Measurements from ENCODE around the gene OR52B6.
"Not testable (repeated sequence)": the region's sequence is repeated elsewhere in the genome, so short reads cannot be mapped to it uniquely, and the experiment has no call there.

The OR52B6 gene

GRCh38 chr11:5596607-5597201 lies 16.0 kb downstream of the OR52B6 start, which contains the start of gene TRIM6:
Gene TRIM6 (plus strand): TSS chr11:5596637. CDS start chr11:5596898, 261 bp downstream.
- no peak for DNase-seq (ENCODE audit: low spot score)

GRCh38 chr11:5597953-5598352 lies 17.3 kb downstream of the OR52B6 start:
- DNase-seq (ENCODE audit: low spot score) = no peak

GRCh38 chr11:5600374-5600851 lies 19.7 kb downstream of the OR52B6 start:
- peak; percentile 61 for DNase-seq (ENCODE audit: low spot score)

DNA sequence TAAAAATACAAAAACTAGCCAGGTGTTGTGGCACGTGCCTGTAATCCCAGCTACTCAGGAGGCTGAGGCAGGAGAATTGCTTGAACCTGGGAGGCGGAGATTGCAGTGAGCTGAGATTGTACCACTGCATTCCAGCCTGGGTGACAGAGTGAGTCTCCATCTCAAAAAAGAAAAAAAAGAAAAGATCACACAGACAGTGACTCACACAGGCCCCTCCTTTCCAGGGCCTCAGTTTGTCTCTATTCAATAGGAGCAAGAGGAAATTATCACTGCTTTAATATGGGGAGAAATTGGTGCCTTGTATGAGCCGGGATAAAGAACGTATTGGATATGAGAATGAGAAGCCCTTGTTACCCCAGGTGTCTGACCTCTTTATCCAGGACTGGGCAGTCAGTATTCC lies 22.1 kb downstream of the OR52B6 start:
- not testable (repeated sequence) for DNase-seq (ENCODE audit: low spot score)

GRCh38 chr11:5603326-5603725 lies 22.6 kb downstream of the OR52B6 start:
- DNase-seq (ENCODE audit: low spot score) = no peak

- DNase-seq (ENCODE audit: low spot score) = no peak
These were observed 24.2 kb downstream of the OR52B6 start for GRCh38 chr11:5604896-5605295.

- no peak for DNase-seq (ENCODE audit: low spot score)
These were observed 25.2 kb downstream of the OR52B6 start for GRCh38 chr11:5605849-5606248.

- no peak for DNase-seq (ENCODE audit: low spot score)
These were observed 28.1 kb downstream of the OR52B6 start for GRCh38 chr11:5608808-5609207.

- DNase-seq (ENCODE audit: low spot score) = no peak
These were observed 29.8 kb downstream of the OR52B6 start for GRCh38 chr11:5610446-5610845.

- DNase-seq (ENCODE audit: low spot score) = no peak
These were observed 30.9 kb downstream of the OR52B6 start for GRCh38 chr11:5611627-5612026.

- DNase-seq (ENCODE audit: low spot score) = no peak
These were observed 38.1 kb downstream of the OR52B6 start for GRCh38 chr11:5618807-5619206.

GRCh38 chr11:5620651-5621521 lies 40.2 kb downstream of the OR52B6 start:
- no peak for DNase-seq (ENCODE audit: low spot score)

- DNase-seq (ENCODE audit: low spot score) = no peak
These were observed 40.9 kb downstream of the OR52B6 start for GRCh38 chr11:5621580-5621979.

DNA sequence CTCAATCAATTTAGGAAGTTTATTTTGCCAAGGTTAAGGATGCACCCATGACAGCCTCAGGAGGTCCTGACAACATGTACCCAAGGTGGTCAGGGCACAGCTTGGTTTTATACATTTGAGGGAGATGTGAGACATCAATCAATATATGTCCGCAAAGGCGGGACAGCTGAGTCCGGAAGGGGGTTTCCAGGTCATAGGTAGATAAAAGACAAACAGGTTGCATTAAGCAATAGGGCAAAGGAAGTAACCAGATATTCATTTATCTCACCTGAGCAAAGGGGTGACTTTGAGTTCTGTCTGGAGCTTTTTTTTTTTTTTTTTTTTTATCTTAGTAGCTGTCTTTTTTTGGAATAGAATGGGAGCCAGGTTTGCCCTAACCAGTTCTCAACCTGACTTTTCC lies 42.1 kb downstream of the OR52B6 start:
- DNase-seq (ENCODE audit: low spot score) = no peak

DNA sequence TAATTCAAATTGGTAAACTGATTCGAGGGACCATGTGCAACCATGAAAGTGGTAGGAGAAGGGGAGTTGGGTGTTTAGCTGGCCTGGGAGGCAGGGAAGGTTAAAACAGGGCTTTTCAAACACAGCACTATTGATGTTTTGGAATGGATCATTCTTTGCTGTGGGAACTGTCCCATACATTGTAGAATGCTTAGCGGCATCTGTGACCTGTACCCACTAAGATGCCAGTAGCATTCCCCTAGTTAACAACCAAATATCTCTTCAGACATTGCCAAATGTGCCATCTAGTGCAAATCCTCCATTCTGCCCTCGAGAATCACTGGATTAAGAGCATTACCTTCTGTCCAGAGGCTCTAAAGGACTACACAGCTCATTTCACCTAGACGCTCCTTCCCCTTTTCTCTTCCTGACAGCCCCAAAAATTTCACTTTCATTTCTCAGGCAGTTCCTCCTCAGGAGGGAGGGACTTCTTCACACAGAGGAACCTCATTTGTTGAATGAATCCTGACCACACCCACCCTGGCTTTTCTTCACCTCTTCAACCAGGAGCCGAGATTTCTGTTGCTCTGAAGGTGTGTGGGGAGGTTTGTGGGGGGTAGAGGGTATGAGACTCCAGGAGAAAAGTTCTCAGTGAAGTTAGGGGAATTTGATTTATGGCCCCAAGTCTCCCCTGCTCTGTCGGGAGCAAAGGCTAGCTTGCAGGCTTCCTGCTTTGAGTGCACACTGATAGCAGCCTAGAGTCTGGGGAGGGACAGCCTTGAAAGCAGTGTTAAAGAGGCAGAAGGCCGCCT lies 44.0 kb downstream of the OR52B6 start, which contains the start of gene TRIM34:
Gene TRIM34 (plus strand): TSS at position 513 of the 791 bp plus-strand sequence. CDS start 7,331 bp downstream, outside the sequence.
- peak; percentile 77 for DNase-seq (ENCODE audit: low spot score)

GRCh38 chr11:5625281-5625680 lies 44.6 kb downstream of the OR52B6 start:
- DNase-seq (ENCODE audit: low spot score) = no peak

GRCh38 chr11:5626196-5626595 lies 45.5 kb downstream of the OR52B6 start:
- no peak for DNase-seq (ENCODE audit: low spot score)

DNA sequence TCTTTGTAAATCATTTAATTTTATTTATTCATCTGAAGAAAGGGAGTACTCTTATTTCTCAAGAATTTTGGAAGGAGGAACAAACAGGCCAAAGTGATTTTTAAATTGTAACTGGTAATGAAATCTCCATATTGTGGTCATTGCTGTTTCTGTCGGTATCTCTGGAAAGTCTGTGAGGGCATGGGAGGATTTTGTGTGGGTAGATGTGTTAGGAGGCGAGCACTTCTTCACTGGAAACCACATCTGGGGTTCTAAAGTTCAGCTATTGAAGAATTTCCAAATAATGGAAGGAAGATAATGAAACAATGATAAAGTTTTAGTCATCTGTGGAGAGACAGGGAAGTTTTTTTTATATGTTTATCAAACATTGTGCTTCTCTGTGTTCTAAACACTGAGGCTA lies 50.7 kb downstream of the OR52B6 start:
- DNase-seq (ENCODE audit: low spot score) = no peak

Data from CD4-positive, alpha-beta T cell treated with Interleukin-2 at 100 ng/mL for 4 hours (primary cell).